NOMO-1 treated with DMSO at 0.1 percent for 48 hours (cell line): ENCODE measurements around the gene SLC35A2.
A peak's percentile ranks its signal among the peaks of the same experiment; 100 is the strongest.

ENCODE experiments used
- DNase-seq: peaks from one replicate; lab custom pipeline; 2025; ENCODE audit not compliant: unreplicated experiment; lab: John Stamatoyannopoulos, UW

SLC35A2 gene

GRCh38 chrX:48927736-48928382, 16.4 kb upstream of the SLC35A2 start:
- DNase-seq: no peak

GRCh38 chrX:48927123-48927522, 15.7 kb upstream of the SLC35A2 start:
- no peak for DNase-seq

- DNase-seq: no peak
Observed at GRCh38 chrX:48924270-48924669, 12.8 kb upstream of the SLC35A2 start.

- no peak for DNase-seq
Observed at GRCh38 chrX:48923771-48924170, 12.3 kb upstream of the SLC35A2 start.

GRCh38 chrX:48920718-48921104, 9.3 kb upstream of the SLC35A2 start:
- DNase-seq: no peak

GRCh38 chrX:48919947-48920717, 8.7 kb upstream of the SLC35A2 start:
- no peak for DNase-seq

GRCh38 chrX:48919360-48919841, 8.0 kb upstream of the SLC35A2 start:
- no peak for DNase-seq

GRCh38 chrX:48918643-48919340, 7.3 kb upstream of the SLC35A2 start, which contains the start of gene PIM2:
Gene PIM2 (minus strand): TSS chrX:48919024. CDS start chrX:48918834, 190 bp downstream.
- peak; percentile 93 for DNase-seq

GRCh38 chrX:48918301-48918642, 6.8 kb upstream of the SLC35A2 start:
- DNase-seq: no peak

GRCh38 chrX:48917139-48918001, 5.9 kb upstream of the SLC35A2 start:
- DNase-seq: peak; percentile 88

- DNase-seq: no peak
Observed at GRCh38 chrX:48914593-48915493, 3.4 kb upstream of the SLC35A2 start.

- DNase-seq: no peak
Observed at GRCh38 chrX:48913605-48914366, 2.3 kb upstream of the SLC35A2 start.

GRCh38 chrX:48910926-48911411, 477 bp downstream of the SLC35A2 start:
- peak; percentile 20 for DNase-seq

- no peak for DNase-seq
Observed at GRCh38 chrX:48909703-48910294, 1.6 kb downstream of the SLC35A2 start.

- DNase-seq: no peak
Observed at GRCh38 chrX:48908600-48908999, 2.8 kb downstream of the SLC35A2 start.

GRCh38 chrX:48905090-48905790, 6.2 kb downstream of the SLC35A2 start:
- DNase-seq: no peak

GRCh38 chrX:48904626-48905025, 6.8 kb downstream of the SLC35A2 start:
- no peak for DNase-seq

GRCh38 chrX:48904180-48904579, 7.3 kb downstream of the SLC35A2 start:
- no peak for DNase-seq
